Testis (tissue), 3 donors: ENCODE data around the gene LRRC26. TPM values are rescaled to one million over a fixed set of nuclear protein-coding genes. Genes with fewer than 3 reads are reported as not detected.
A peak's percentile ranks its signal among the peaks of the same experiment; 100 is the strongest.

Experiments used
- DNase-seq: peaks from one replicate; pipeline ENCODE4 v3.0.0-alpha.2; 2019
- H3K27ac ChIP-seq, 2 donors: fragments of 200-600 bp; sonication (generic); one replicate each; pipeline ENCODE4 v1.5.1; 2019
- H3K27me3 ChIP-seq: fragments of 200-600 bp; sonication (generic); one replicate; pipeline ENCODE4 v1.5.1; 2019
- H3K36me3 ChIP-seq: fragments of 200-600 bp; sonication (generic); one replicate; pipeline ENCODE4 v1.5.1; 2017; ENCODE audit warnings: low read depth; ENCODE audit errors: missing control alignments
- H3K4me1 ChIP-seq: fragments of 200-600 bp; sonication (generic); one replicate; pipeline ENCODE4 v1.5.1; 2019
- H3K4me3 ChIP-seq, 2 donors: fragments of 200-600 bp; sonication (generic); one replicate each; pipeline ENCODE4 v1.5.1; 2017 to 2019
- H3K9me3 ChIP-seq: fragments of 200-600 bp; sonication (generic); one replicate; pipeline ENCODE4 v1.5.1; 2017
- POLR2A ChIP-seq: fragments of 450-650 bp; IDR thresholded peaks from one replicate; pipeline ENCODE4 v1.6.1; 2017; ENCODE audit warnings: antibody characterized with exemption, mild to moderate bottlenecking, moderate library complexity
- WGBS, 2 donors: methylation state at CpG; one replicate each; pipeline ENCODE4 v1.1.5; 2018; 5-methylcytosine and 5-hydroxymethylcytosine counted together
- intact Hi-C: fragments of 100-400 bp; cut with DNase I; formaldehyde crosslinking; loops from one replicate; pipeline ENCODE4 v1.15.1; 2023; ENCODE audit warnings: low total_unique reads
- polyA plus RNA-seq: library from polyadenylated mRNA; stranded (reverse); fragments of 350-450 nt; fragmentation: Illumina TruSeq; extraction: RNeasy Lipid Tissue Mini Kit (QIAGEN cat#74804); gene quantifications from one replicate; pipeline ENCODE4 v1.2.3, GENCODE V29; 2014; ENCODE audit warnings: low read depth, low replicate concordance; ENCODE audit not compliant: insufficient read depth
- total RNA-seq, 2 donors: library from RNA; depleted of rRNA; stranded (reverse); fragments of >200 nt; gene quantifications; one replicate each; pipeline ENCODE4 v1.2.3, GENCODE V29; 2016
- TF ChIP-seq, protein P1 (sequence below), 3 experiments: fragments of 450-650 bp in 2 of 3; fragments of 200-600 bp in 1 of 3; sonication (generic) in 1 of 3; IDR thresholded peaks; one replicate each; pipeline ENCODE4 v1.5.1; 2016 to 2019; ENCODE audit warnings: antibody characterized with exemption in 3 of 3, mild to moderate bottlenecking in 2 of 3, moderate library complexity in 1 of 3

LRRC26 gene
- total and polyA plus RNA-seq, 3 donors from 2014 or later = 2.4 to 5.1 TPM; not detected in 1

DNA sequence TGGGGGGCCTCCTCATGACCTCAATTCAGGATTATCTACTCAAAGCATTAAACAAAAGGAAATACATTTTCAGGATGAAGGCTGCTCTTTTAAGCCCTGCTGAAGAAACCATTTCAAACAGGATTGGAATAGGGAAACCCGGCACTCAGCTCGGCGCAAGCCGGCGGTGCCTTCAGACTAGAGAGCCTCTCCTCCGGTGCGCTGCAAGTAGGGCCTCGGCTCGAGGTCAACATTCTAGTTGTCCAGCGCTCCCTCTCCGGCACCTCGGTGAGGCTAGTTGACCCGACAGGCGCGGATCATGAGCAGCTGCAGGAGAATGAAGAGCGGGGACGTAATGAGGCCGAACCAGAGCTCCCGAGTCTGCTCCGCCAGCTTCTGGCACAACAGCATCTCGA lies 34.9 kb upstream of the LRRC26 start:
- no peaks in the 10 kb centered on the region for H3K36me3 ChIP-seq
- intact Hi-C loops = no loop called here
- H3K27ac ChIP-seq = no peak overlapping the region
- TF ChIP-seq POLR2A = no peak
- H3K27me3 ChIP-seq = no peaks in the 10 kb centered on the region
- DNase-seq = no peak
- peaks cover 36% of the 10 kb centered on the region for H3K4me1 ChIP-seq
- H3K4me3 ChIP-seq = peak overlapping the region; percentile 91 to 99
- 11% methylated on average over 3 to 21 of the region's 21 CpGs for WGBS, 2 donors
- H3K9me3 ChIP-seq = no peaks in the 10 kb centered on the region

DNA sequence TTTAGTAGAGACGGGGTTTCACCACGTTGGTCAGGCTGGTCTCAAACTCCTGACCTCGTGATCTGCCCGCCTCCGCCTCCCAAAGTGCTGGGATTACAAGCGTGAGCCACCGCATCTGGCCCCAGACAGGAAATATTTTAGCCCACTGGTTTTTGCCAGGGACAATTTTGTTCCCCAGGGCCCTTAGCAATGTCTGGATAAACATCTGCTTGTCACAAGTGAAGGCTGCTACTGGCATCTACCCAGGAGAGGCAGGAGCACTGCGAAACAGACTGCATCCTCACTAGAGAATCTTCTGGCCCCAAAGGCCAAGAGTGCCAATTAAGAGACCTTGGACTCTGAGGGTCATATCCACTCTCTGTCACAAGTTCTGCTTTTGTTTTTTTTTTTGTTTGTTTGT lies 33.1 kb upstream of the LRRC26 start:
- Histone ChIP-seq H3K9me3 (no peaks in the 10 kb centered on the region), H3K27ac (no peak overlapping the region), H3K4me1 (peaks cover 53% of the 10 kb centered on the region), H3K36me3 (no peaks in the 10 kb centered on the region), H3K27me3 (no peaks in the 10 kb centered on the region), H3K4me3 (no peak overlapping the region)
- no peak for TF ChIP-seq POLR2A
- TF ChIP-seq, protein P1, sequence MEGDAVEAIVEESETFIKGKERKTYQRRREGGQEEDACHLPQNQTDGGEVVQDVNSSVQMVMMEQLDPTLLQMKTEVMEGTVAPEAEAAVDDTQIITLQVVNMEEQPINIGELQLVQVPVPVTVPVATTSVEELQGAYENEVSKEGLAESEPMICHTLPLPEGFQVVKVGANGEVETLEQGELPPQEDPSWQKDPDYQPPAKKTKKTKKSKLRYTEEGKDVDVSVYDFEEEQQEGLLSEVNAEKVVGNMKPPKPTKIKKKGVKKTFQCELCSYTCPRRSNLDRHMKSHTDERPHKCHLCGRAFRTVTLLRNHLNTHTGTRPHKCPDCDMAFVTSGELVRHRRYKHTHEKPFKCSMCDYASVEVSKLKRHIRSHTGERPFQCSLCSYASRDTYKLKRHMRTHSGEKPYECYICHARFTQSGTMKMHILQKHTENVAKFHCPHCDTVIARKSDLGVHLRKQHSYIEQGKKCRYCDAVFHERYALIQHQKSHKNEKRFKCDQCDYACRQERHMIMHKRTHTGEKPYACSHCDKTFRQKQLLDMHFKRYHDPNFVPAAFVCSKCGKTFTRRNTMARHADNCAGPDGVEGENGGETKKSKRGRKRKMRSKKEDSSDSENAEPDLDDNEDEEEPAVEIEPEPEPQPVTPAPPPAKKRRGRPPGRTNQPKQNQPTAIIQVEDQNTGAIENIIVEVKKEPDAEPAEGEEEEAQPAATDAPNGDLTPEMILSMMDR (IDR thresholded peaks at IDR 0.05) = no peak
- intact Hi-C loops = no loop called here
- no peak for DNase-seq
- WGBS, 2 donors = 68 to 77% methylated on average over 7 to 8 of the region's 8 CpGs

DNA sequence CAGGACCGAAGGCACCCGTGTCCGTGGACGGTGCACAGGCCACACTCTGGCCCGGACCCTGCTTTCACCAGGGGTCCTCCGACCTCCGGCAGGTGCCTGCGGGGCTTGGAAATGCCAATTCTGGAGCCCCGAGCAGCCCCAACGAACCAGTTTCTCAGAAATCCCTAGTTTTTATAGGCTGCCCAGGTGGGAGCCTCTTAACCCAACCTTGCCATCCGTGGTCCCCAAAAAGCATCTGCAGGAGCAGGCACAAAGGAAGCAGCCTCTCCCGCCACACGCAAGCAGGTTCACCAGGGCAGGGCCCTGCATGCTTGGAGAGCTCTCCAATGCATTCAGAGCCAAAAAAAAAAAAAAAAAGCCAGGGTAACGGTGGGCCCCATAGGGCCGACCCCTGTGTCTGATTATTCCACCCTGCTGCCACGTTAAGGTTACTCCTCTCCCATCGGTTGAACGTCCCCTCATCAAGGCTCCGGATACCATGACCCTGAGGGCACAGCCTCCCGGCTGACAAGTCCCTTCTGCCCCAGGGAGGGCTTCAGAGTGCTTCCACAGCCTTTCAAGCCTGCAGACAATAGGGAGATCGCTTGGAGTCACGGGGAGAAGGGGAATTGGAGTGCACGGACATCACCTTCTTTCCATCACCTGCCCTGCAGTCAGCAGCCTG lies 31.5 kb upstream of the LRRC26 start:
- Histone ChIP-seq H3K9me3 (no peaks in the 10 kb centered on the region), H3K4me3 (peak overlapping the region; percentile 64 to 72), H3K27me3 (no peaks in the 10 kb centered on the region), H3K27ac (peak overlapping the region; percentile 55 to 71), H3K36me3 (no peaks in the 10 kb centered on the region), H3K4me1 (peaks cover 55% of the 10 kb centered on the region)
- WGBS, 2 donors = 16 to 30% methylated on average over 10 to 23 of the region's 23 CpGs
- DNase-seq = no peak
- TF ChIP-seq, protein P1 (IDR thresholded peaks at IDR 0.05) = no peak
- no peak for TF ChIP-seq POLR2A
- intact Hi-C loops = no loop called here

DNA sequence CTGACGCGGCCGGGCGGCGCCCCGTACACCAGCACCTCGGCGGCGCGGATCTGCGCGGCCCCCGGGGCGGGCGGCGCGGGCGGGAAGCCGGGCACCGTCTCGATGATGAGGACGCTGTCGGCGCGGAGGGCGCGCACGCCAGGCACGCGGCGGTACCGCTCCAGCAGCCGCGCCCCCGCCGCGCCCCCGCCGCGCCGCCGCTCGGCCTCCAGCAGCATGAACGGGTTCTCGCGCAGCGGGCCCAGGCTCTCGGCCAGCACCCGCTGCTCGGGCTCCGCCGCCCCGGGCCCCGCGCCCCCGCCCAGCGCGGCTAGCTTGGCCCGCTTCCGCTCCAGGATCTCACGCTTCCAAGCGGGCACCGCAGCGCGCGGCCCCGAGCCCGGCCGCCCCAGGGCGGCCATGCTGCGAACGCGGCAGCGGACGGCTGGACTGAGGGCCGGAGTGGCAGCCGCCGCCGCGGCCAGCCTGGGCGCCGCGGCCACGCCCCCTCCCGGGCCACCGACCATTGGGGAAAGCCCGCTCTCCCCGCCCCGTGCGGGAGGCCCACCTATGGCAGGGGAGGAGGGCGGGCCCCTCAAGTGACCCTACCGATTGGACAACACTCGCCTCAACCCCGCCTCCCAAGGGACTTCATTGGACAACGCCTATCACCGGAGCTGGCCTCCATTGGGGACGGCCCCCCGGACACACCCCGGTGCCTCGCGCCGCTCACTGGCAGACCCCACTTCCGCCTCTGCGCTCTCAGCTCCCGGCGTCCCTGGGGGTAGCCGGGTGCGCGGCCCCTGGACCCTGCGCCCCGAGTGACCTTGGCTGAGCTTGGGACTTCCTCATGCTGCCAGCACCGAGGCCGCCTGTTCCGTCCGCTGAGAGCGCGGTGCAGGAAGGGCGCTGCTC lies 30.7 kb upstream of the LRRC26 start, which contains the start of gene TPRN:
TPRN (minus strand) TSS at position 431 of the 894 bp plus-strand sequence; CDS start at position 401, 30 bp downstream.
- intact Hi-C loops = no loop called here
- DNase-seq = peak; percentile 100
- Histone ChIP-seq H3K4me3 (peak within 1 kb of the TSS; percentile 64 to 72), H3K36me3 (no peaks in the 10 kb centered on the region), H3K4me1 (peaks cover 52% of the 10 kb centered on the region), H3K27ac (peak within 1 kb of the TSS; percentile 55 to 71), H3K9me3 (no peaks in the 10 kb centered on the region), H3K27me3 (no peaks in the 10 kb centered on the region)
- WGBS, 2 donors = 0% methylated on average over 34 of the region's 118 CpGs; no CpG with 5 or more reads in 1 of the 2 donors
- TF ChIP-seq, protein P1 (IDR thresholded peaks at IDR 0.05) = peak in 1 of 3 experiments; percentile 1
- TF ChIP-seq POLR2A = no peak

DNA sequence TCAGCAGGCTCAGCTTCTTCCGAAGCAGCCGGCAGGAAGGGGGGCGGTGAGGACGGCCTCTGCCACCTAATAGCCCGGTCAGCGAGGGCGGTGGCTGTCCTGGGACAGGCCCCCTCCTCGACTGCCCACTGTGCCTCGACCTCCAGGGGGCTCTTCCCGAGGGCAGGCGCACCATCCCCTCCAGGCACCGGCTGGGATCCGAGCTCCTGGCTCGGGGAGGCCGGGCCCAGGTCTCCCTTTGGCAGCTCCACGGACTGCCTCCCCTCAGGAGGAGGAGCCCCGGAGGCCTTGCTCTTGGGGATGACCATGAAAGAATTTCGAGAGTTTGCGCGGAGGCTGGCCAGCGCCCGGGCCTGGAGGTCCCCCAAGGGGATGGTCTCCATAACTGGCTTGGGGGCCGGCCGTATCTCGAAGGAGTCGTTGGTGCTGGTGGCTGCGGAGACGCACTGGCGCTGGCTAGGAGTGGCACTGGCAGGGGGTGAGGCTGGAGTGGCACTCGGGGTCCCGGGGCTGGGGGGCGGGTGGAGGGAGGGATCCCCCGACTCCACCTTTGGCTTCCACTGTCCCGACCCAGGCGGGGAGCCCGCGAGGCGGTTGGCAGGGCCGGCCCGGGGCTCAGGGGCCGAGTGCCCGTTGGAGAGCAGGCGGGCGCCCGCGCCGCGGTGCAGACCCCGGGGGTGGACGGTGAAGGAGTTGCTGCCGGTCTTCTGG lies 29.7 kb upstream of the LRRC26 start:
- Histone ChIP-seq H3K36me3 (no peaks in the 10 kb centered on the region), H3K9me3 (no peaks in the 10 kb centered on the region), H3K27me3 (no peaks in the 10 kb centered on the region), H3K4me3 (no peak overlapping the region), H3K4me1 (peaks cover 46% of the 10 kb centered on the region), H3K27ac (no peak overlapping the region)
- TF ChIP-seq, protein P1 (IDR thresholded peaks at IDR 0.05) = no peak
- TF ChIP-seq POLR2A = no peak
- intact Hi-C loops = no loop called here
- 2 to 8% methylated on average over 7 to 38 of the region's 51 CpGs for WGBS, 2 donors
- no peak for DNase-seq
